K562 (cell line): ENCODE results near the gene CBR4. TPM values are rescaled to one million over a fixed set of nuclear protein-coding genes. Genes with fewer than 3 reads are reported as not detected.

Source experiments
- ATAC-seq: fragments of 200-7000 bp; cut with Tn5 transposase; 3 replicates; pipeline ENCODE4 v1.9.1; 2020; ENCODE audit warnings: moderate library complexity
- BruUV-seq: library from RNA; stranded (reverse); fragments of 400-500 nt; replicated peaks from 2 replicates; lab custom pipeline; 2021; lab: Mats Ljungman, UMichigan
- CTCF ChIA-PET: fragments of 300-600 bp; formaldehyde crosslinking; extraction: SDS; loops from one replicate; lab custom pipeline; 2021; ENCODE audit warnings: low intra/inter-chr PET ratio; lab: Yijun Ruan, JAX
- POLR2A ChIA-PET: fragments of 300-600, 350-650 bp; sonication (Branson Sonifier 250); formaldehyde crosslinking; extraction: SDS; loops from one replicate; lab custom pipeline; 2021; ENCODE audit warnings: antibody characterized with exemption, inconsistent platforms; lab: Yijun Ruan, JAX
- DNase-seq, 4 experiments: peaks; one replicate each; pipeline versions ENCODE4 v3.0.0 to v3.0.0-alpha.2; 2011 to 2018; ENCODE audit warnings: low spot score in 3 of 4, mixed read lengths in 3 of 4; ENCODE audit errors: extremely low read depth in 1 of 4
- FAIRE-seq: peaks from 2 replicates; lab custom pipeline; 2011; peaks lifted over from hg19 to GRCh38; lab: Jason Lieb, UNC
- H2AFZ ChIP-seq: 2 replicates; pipeline ENCODE4 v1.6.0; 2011; ENCODE audit warnings: low read depth, low read length, control low read depth, inconsistent platforms
- H3K27ac ChIP-seq: fragments of 200-600 bp; 3 replicates; pipeline ENCODE4 v1.8.0; 2011; ENCODE audit warnings: low read depth, mild to moderate bottlenecking, control low read depth, inconsistent platforms, low read length, moderate library complexity, mixed read lengths; ENCODE audit errors: extremely low read depth
- H3K27me3 ChIP-seq, 2 experiments: fragments of 300-600 bp in 1 of 2; 2 replicates in 1 of 2; 3 replicates in 1 of 2; pipeline versions ENCODE4 v1.6.0 to v1.8.0; 2011; ENCODE audit warnings: inconsistent platforms in 2 of 2, low read length in 2 of 2, mild to moderate bottlenecking in 1 of 2, mixed read lengths in 1 of 2, moderate library complexity in 1 of 2; ENCODE audit not compliant: control insufficient read depth in 2 of 2, insufficient read depth in 2 of 2
- H3K36me3 ChIP-seq: fragments of 300-600 bp; 3 replicates; pipeline ENCODE4 v1.8.0; 2011; ENCODE audit warnings: mild to moderate bottlenecking, low read length, inconsistent platforms; ENCODE audit not compliant: control insufficient read depth, insufficient read depth
- H3K4me1 ChIP-seq, 2 experiments: fragments of 200-600 bp in 1 of 2; replicated peaks in 1 of 2; 2 replicates in 1 of 2; 3 replicates in 1 of 2; pipeline versions ENCODE4 v1.5.1 to v1.8.0; 2011; ENCODE audit warnings: inconsistent platforms in 2 of 2, low read length in 2 of 2, mild to moderate bottlenecking in 1 of 2, mixed read lengths in 1 of 2, moderate library complexity in 1 of 2; ENCODE audit not compliant: control insufficient read depth in 2 of 2, insufficient read depth in 2 of 2
- H3K4me2 ChIP-seq: 2 replicates; pipeline ENCODE4 v1.6.1; 2011; ENCODE audit warnings: low read length, control low read depth, inconsistent platforms, mixed read lengths; ENCODE audit not compliant: insufficient read depth
- H3K4me3 ChIP-seq: fragments of 200-600 bp; sonication (generic), shearing (Covaris generic); 2 replicates; pipeline ENCODE4 v1.5.1; 2016; ENCODE audit warnings: control low read depth, inconsistent platforms
- H3K79me2 ChIP-seq: fragments of 200-600 bp; 3 replicates; pipeline ENCODE4 v1.8.0; 2011; ENCODE audit warnings: low read length, inconsistent platforms; ENCODE audit not compliant: control insufficient read depth, insufficient read depth
- H3K9ac ChIP-seq, 2 experiments: 2 replicates each; pipeline versions ENCODE4 v1.6.0 to v1.6.1; 2011; ENCODE audit warnings: low read depth in 2 of 2, low read length in 2 of 2, control low read depth in 1 of 2, inconsistent platforms in 1 of 2, mild to moderate bottlenecking in 1 of 2, mixed read lengths in 1 of 2; ENCODE audit not compliant: insufficient read depth in 1 of 2
- H3K9me1 ChIP-seq: one replicate; pipeline ENCODE4 v1.6.0; 2011; ENCODE audit warnings: inconsistent platforms, mild to moderate bottlenecking, low read length, moderate library complexity; ENCODE audit not compliant: control insufficient read depth, insufficient read depth
- H3K9me3 ChIP-seq: replicated peaks from 2 replicates; pipeline ENCODE4 v1.5.1; 2011; ENCODE audit warnings: low read depth, low read length, inconsistent platforms; ENCODE audit not compliant: control insufficient read depth, insufficient read depth
- H4K20me1 ChIP-seq: replicated peaks from 2 replicates; pipeline ENCODE4 v1.6.1; 2011; ENCODE audit warnings: low read length, inconsistent platforms, mixed read lengths; ENCODE audit not compliant: control insufficient read depth, insufficient read depth
- ARID1B ChIP-seq: fragments of 450-650 bp; IDR thresholded peaks from 2 replicates; pipeline ENCODE4 v1.6.1; 2016; ENCODE audit warnings: antibody characterized with exemption, mild to moderate bottlenecking, inconsistent platforms
- ATF1 ChIP-seq, 2 experiments: fragments of 450-650 bp in 1 of 2; IDR thresholded peaks; 2 replicates each; pipeline ENCODE4 v1.6.1; 2016; ENCODE audit warnings: missing compliant biosample characterization in 1 of 2, missing genetic modification characterization in 1 of 2
- BACH1 ChIP-seq: fragments of 200-800 bp; sonication (Bioruptor generic); IDR thresholded peaks from 2 replicates; pipeline ENCODE4 v1.6.1; 2016; ENCODE audit warnings: missing genetic modification characterization, missing compliant biosample characterization
- CXXC5 ChIP-seq: fragments of 250-450 bp; sonication (Bioruptor Pico); IDR thresholded peaks from 2 replicates; pipeline ENCODE4 v1.8.0; 2022; ENCODE audit warnings: inconsistent platforms, mild to moderate bottlenecking, moderate library complexity
- DPF2 ChIP-seq: fragments of 450-650 bp; IDR thresholded peaks from 2 replicates; pipeline ENCODE4 v1.6.1; 2016
- FOS ChIP-seq: IDR thresholded peaks from 3 replicates; pipeline ENCODE4 v1.6.1; 2011; ENCODE audit not compliant: insufficient read length; ENCODE audit errors: extremely low read depth
- FOXJ3 ChIP-seq: sonication (generic); formaldehyde crosslinking; IDR thresholded peaks from 2 replicates; pipeline ENCODE4 v1.4.0; 2020; ENCODE audit warnings: mild to moderate bottlenecking, missing genetic modification reagents
- FOXK2 ChIP-seq, 2 experiments: fragments of 450-650 bp; IDR thresholded peaks in 1 of 2; conservative IDR thresholded peaks in 1 of 2; 2 replicates each; pipeline ENCODE4 v1.6.1; 2016; ENCODE audit warnings: low read depth in 2 of 2, mild to moderate bottlenecking in 1 of 2
- NEUROD1 ChIP-seq: fragments of 150-350 bp; IDR thresholded peaks from 2 replicates; pipeline ENCODE4 v1.6.1; 2014; ENCODE audit warnings: borderline replicate concordance, low read length, low read depth; ENCODE audit not compliant: partially characterized antibody
- RBFOX2 ChIP-seq: fragments of 200-400 bp; formaldehyde crosslinking; IDR thresholded peaks from 2 replicates; pipeline ENCODE4 v1.6.1; 2017; ENCODE audit warnings: low read depth, mild to moderate bottlenecking, low read length, moderate library complexity
- SOX6 ChIP-seq: fragments of 450-650 bp; IDR thresholded peaks from 2 replicates; pipeline ENCODE4 v1.6.1; 2014; ENCODE audit warnings: mild to moderate bottlenecking
- SPI1 ChIP-seq: IDR thresholded peaks from 2 replicates; pipeline ENCODE4 v1.6.1; 2011; ENCODE audit warnings: low read depth, low read length, control low read depth, borderline replicate concordance
- ZFP1 ChIP-seq: fragments of 450-650 bp; formaldehyde crosslinking; IDR thresholded peaks from 2 replicates; pipeline ENCODE4 v1.4.0; 2020; ENCODE audit warnings: mild to moderate bottlenecking, mixed read lengths
- WGBS: fragments of 100-300 bp; shearing (Covaris generic); methylation state at CpG from one replicate; pipeline ENCODE4 v1.1.6; 2016; ENCODE audit warnings: low coverage, mixed read lengths; ENCODE audit not compliant: insufficient coverage; ENCODE audit errors: missing lambda C conversion rate; 5-methylcytosine and 5-hydroxymethylcytosine counted together
- in situ Hi-C: fragments of 300-500 bp; cut with MboI; formaldehyde crosslinking; loops from 4 replicates; pipeline ENCODE4 v1.15.0; 2018; ENCODE audit warnings: inconsistent platforms, mixed read lengths
- intact Hi-C: fragments of 100-400 bp; cut with micrococcal nuclease; formaldehyde crosslinking; loops from 2 replicates; pipeline ENCODE4 v1.14.2; 2022
- polyA plus RNA-seq, 8 experiments: library from polyadenylated mRNA; depleted of rRNA in 4 of 8; stranded (reverse) in 5 of 8; unstranded in 3 of 8; fragments of >200 nt; fragmentation: Nextera tagmentation in 2 of 8; fragmentation: Illumina TruSeq in 1 of 8; extraction: Ambion mirVana in 2 of 8; extraction: Trizol in 1 of 8; gene quantifications; 2 replicates each; pipeline versions ENCODE4 v1.2.1 to v1.2.3, GENCODE V29; 2011 to 2014; ENCODE audit warnings: inconsistent platforms in 1 of 8, missing spikeins in 1 of 8
- total RNA-seq, 7 experiments: library from RNA; depleted of rRNA in 6 of 7; stranded (reverse); fragments of >200 nt in 6 of 7; fragmentation: Illumina TruSeq in 2 of 7; extraction: Trizol in 2 of 7; gene quantifications; 2 replicates each; pipeline versions ENCODE4 v1.2.1 to v1.2.3, GENCODE V29; 2011 to 2021; ENCODE audit warnings: low replicate concordance in 1 of 7
- TF ChIP-seq, protein P1 (sequence below): sonication (generic); formaldehyde crosslinking; IDR thresholded peaks from 2 replicates; pipeline ENCODE4 v1.8.0; 2023; ENCODE audit warnings: mild to moderate bottlenecking, missing genetic modification reagents
- TF ChIP-seq, protein P2 (sequence below): fragments of 450-650 bp; IDR thresholded peaks from 2 replicates; pipeline ENCODE4 v1.6.1; 2016; ENCODE audit warnings: missing biosample characterization, missing genetic modification characterization

Gene CBR4
- total and polyA plus RNA-seq, 9 of the 15 experiments (the other 6 are each of a cell fraction or from before 2014, with no cell fraction given), result 12.1 to 26.4 (median 18.6) TPM

DNA sequence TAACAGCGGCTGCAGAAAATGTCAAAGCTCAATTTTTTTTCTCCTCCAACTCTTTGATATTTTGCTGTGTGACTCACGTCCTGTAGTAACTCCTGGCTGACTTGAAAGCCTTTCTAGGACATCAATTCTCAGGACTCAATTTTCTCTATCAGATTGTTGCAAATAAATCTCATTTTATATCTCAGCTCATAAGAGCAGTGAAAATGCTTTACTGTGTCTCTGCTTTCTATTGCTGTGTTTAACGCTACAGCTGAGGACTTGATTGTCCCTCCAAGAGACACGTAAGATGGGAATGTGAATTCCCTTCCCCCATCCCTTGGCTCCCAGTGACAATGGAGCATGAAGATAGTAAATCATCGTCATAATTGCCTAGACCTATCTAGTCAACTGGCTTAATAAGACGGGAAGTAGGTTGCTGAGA lies 20.5 kb upstream of the CBR4 start (continued):
- TF ChIP-seq BACH1 (tag) (peak; percentile 32; the same call in 1 of the 2 replicates), DPF2 (0 out of 2 replicates have a peak, but pooled peaks have one; percentile 17), ZFP1 (CRISPR knock-in tag) (no peak), RBFOX2 (no peak), SPI1 (no peak), FOS (no peak), SOX6 (0 out of 2 replicates have a peak, but pooled peaks have one; percentile 28), ATF1 (CRISPR knock-in tag; IDR thresholded peaks at IDR 0.05) (no peak), ATF1 (tag; IDR thresholded peaks at IDR 0.05) (peak; percentile 51; the same call in 1 of the 2 replicates), CXXC5 (CRISPR knock-in tag) (no peak), ARID1B (no peak)

DNA sequence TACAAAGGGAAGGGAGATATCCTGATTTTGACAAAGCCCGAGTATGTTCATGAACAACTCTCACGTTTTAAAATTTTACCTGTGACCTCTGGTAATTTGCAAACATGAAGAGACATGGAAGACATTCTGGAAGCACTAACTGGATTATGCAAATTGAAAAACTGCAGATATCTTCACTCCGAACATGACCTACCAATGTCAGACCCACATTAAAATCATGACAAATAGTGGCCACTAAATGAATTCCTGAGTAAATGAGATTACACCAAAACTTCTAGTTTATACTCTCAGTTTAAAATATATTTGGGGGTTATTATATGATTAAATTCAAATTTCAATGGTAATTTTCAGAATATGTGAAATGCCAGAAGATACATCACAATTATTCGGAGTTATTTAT lies 19.9 kb upstream of the CBR4 start:
- Histone ChIP-seq H3K4me3 (no peak overlapping the region), H3K4me2 (no peak overlapping the region), H3K9ac (no peak overlapping the region), H3K4me1 (peaks cover 0 to 4% of the 10 kb centered on the region in 2 experiments; a peak in 1 of 5 replicates), H3K79me2 (no peaks in the 10 kb centered on the region), H3K9me3 (no peaks in the 10 kb centered on the region), H3K27ac (no peak overlapping the region), H4K20me1 (no peaks in the 10 kb centered on the region; the same call in 1 of the 2 replicates), H3K27me3 (peaks cover 3 to 4% of the 10 kb centered on the region in 2 experiments; a peak in 1 of 5 replicates), H3K36me3 (no peaks in the 10 kb centered on the region), H3K9me1 (no peaks in the 10 kb centered on the region), H2AFZ (no peak overlapping the region)
- no peak for ATAC-seq
- in situ Hi-C loops, result no loop called here
- BruUV-seq, result no TSS peak
- FAIRE-seq, result no peak
- no peak for DNase-seq
- POLR2A ChIA-PET, result no interaction called here
- WGBS, result 12% methylated on average over 4 of the region's 4 CpGs
- intact Hi-C loops, result loop anchor here (10.0 kb wide), 3 partner anchors 285 to 765 kb away; no protein-coding TSS in a partner anchor
- CTCF ChIA-PET, result no interaction called here
- TF ChIP-seq, protein P1, sequence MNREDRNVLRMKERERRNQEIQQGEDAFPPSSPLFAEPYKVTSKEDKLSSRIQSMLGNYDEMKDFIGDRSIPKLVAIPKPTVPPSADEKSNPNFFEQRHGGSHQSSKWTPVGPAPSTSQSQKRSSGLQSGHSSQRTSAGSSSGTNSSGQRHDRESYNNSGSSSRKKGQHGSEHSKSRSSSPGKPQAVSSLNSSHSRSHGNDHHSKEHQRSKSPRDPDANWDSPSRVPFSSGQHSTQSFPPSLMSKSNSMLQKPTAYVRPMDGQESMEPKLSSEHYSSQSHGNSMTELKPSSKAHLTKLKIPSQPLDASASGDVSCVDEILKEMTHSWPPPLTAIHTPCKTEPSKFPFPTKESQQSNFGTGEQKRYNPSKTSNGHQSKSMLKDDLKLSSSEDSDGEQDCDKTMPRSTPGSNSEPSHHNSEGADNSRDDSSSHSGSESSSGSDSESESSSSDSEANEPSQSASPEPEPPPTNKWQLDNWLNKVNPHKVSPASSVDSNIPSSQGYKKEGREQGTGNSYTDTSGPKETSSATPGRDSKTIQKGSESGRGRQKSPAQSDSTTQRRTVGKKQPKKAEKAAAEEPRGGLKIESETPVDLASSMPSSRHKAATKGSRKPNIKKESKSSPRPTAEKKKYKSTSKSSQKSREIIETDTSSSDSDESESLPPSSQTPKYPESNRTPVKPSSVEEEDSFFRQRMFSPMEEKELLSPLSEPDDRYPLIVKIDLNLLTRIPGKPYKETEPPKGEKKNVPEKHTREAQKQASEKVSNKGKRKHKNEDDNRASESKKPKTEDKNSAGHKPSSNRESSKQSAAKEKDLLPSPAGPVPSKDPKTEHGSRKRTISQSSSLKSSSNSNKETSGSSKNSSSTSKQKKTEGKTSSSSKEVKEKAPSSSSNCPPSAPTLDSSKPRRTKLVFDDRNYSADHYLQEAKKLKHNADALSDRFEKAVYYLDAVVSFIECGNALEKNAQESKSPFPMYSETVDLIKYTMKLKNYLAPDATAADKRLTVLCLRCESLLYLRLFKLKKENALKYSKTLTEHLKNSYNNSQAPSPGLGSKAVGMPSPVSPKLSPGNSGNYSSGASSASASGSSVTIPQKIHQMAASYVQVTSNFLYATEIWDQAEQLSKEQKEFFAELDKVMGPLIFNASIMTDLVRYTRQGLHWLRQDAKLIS (CRISPR knock-in tag), result no peak
- TF ChIP-seq NEUROD1 (no peak), FOXK2 (conservative IDR thresholded peaks at IDR 0.05 in 1 of 2, IDR thresholded peaks at IDR 0.05 in 1 of 2; ENCODE audit: low read depth in 2 of 2) (no peak), FOXJ3 (no peak)
- TF ChIP-seq, protein P2, sequence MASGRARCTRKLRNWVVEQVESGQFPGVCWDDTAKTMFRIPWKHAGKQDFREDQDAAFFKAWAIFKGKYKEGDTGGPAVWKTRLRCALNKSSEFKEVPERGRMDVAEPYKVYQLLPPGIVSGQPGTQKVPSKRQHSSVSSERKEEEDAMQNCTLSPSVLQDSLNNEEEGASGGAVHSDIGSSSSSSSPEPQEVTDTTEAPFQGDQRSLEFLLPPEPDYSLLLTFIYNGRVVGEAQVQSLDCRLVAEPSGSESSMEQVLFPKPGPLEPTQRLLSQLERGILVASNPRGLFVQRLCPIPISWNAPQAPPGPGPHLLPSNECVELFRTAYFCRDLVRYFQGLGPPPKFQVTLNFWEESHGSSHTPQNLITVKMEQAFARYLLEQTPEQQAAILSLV (tag), result no peak
